Mesendoderm (in vitro differentiated cells): ENCODE results near the gene SRGAP2B.
"Not testable (repeated sequence)": the region's sequence is repeated elsewhere in the genome, so short reads cannot be mapped to it uniquely, and the experiment has no call there.

ENCODE experiments used
- DNase-seq: peaks from one replicate; pipeline ENCODE4 v3.0.0; 2013
- H2AK5ac ChIP-seq: 2 replicates; pipeline ENCODE4 v1.6.1; 2013; ENCODE audit warnings: low read length, inconsistent platforms
- H2BK120ac ChIP-seq: 2 replicates; pipeline ENCODE4 v1.6.1; 2013; ENCODE audit warnings: low read depth, mild to moderate bottlenecking, low read length, moderate library complexity, mixed read lengths
- H2BK15ac ChIP-seq: replicated peaks from 2 replicates; pipeline ENCODE4 v1.6.1; 2013; ENCODE audit warnings: low read depth, mild to moderate bottlenecking, moderate library complexity
- H2BK5ac ChIP-seq: 2 replicates; pipeline ENCODE4 v1.6.1; 2013; ENCODE audit warnings: low read length, inconsistent platforms
- H3K18ac ChIP-seq: 2 replicates; pipeline ENCODE4 v1.6.1; 2013; ENCODE audit warnings: mild to moderate bottlenecking, low read length, mixed read lengths
- H3K23ac ChIP-seq: one replicate; pipeline ENCODE4 v1.6.1; 2013; ENCODE audit warnings: low read length
- H3K27ac ChIP-seq: 2 replicates; pipeline ENCODE4 v1.5.1; 2013; ENCODE audit warnings: low read depth, mild to moderate bottlenecking, inconsistent platforms, low read length, moderate library complexity
- H3K27me3 ChIP-seq: 2 replicates; pipeline ENCODE4 v1.6.1; 2013; ENCODE audit warnings: low read length, control low read depth, mild to moderate bottlenecking, inconsistent platforms; ENCODE audit not compliant: insufficient read depth, poor library complexity
- H3K36me3 ChIP-seq: 2 replicates; pipeline ENCODE4 v1.6.1; 2013; ENCODE audit warnings: low read length, inconsistent platforms; ENCODE audit not compliant: control insufficient read depth, insufficient read depth
- H3K4ac ChIP-seq: one replicate; pipeline ENCODE4 v1.6.1; 2013; ENCODE audit warnings: low read depth, mild to moderate bottlenecking, low read length, moderate library complexity
- H3K4me1 ChIP-seq: 2 replicates; pipeline ENCODE4 v1.6.1; 2013; ENCODE audit warnings: low read depth, low read length, inconsistent platforms; ENCODE audit not compliant: control insufficient read depth
- H3K4me2 ChIP-seq: 2 replicates; pipeline ENCODE4 v1.6.1; 2013; ENCODE audit warnings: low read length
- H3K4me3 ChIP-seq: 2 replicates; pipeline ENCODE4 v1.5.1; 2013; ENCODE audit warnings: mild to moderate bottlenecking, low read length
- H3K56ac ChIP-seq: one replicate; pipeline ENCODE4 v1.6.1; 2013; ENCODE audit warnings: low read length
- H3K79me1 ChIP-seq: 2 replicates; pipeline ENCODE4 v1.6.1; 2013; ENCODE audit warnings: low read length, inconsistent platforms
- H3K79me2 ChIP-seq: 2 replicates; pipeline ENCODE4 v1.6.1; 2013; ENCODE audit warnings: mild to moderate bottlenecking, low read length; ENCODE audit not compliant: control insufficient read depth, insufficient read depth
- H3K9ac ChIP-seq: 2 replicates; pipeline ENCODE4 v1.6.1; 2013; ENCODE audit warnings: low read length, inconsistent platforms
- H4K5ac ChIP-seq: one replicate; pipeline ENCODE4 v1.6.1; 2013; ENCODE audit warnings: low read length
- H4K8ac ChIP-seq: one replicate; pipeline ENCODE4 v1.6.1; 2013; ENCODE audit warnings: low read depth, mild to moderate bottlenecking, control low read depth, low read length, moderate library complexity
- WGBS: extraction: QIAGEN DNeasy Blood & Tissue Kit; methylation state at CpG from one replicate; pipeline ENCODE4 v1.1.7; 2013; ENCODE audit warnings: low lambda C conversion rate, missing lambda C conversion rate; ENCODE audit not compliant: insufficient coverage; ENCODE audit errors: extremely low coverage; 5-methylcytosine and 5-hydroxymethylcytosine counted together

The SRGAP2B gene

GRCh38 chr1:144941710-144942109 lies 153.4 kb downstream of the SRGAP2B start:
- not testable (repeated sequence) for H3K23ac ChIP-seq, H3K56ac ChIP-seq, H3K9ac ChIP-seq, H3K27me3 ChIP-seq, H3K4ac ChIP-seq, H4K8ac ChIP-seq, H4K5ac ChIP-seq, H3K18ac ChIP-seq, DNase-seq, H3K36me3 ChIP-seq, H2BK5ac ChIP-seq, H2BK15ac ChIP-seq, H3K27ac ChIP-seq, H2BK120ac ChIP-seq, H3K4me1 ChIP-seq, H2AK5ac ChIP-seq, H3K79me2 ChIP-seq, H3K4me2 ChIP-seq, H3K79me1 ChIP-seq, H3K4me3 ChIP-seq
- no CpG with 5 or more reads among the region's 1 CpG for WGBS

GRCh38 chr1:144940054-144940453 lies 155.1 kb downstream of the SRGAP2B start:
- H4K8ac ChIP-seq, H3K27me3 ChIP-seq, H3K36me3 ChIP-seq, H2BK5ac ChIP-seq, H3K4ac ChIP-seq, H2AK5ac ChIP-seq, H3K9ac ChIP-seq, H3K18ac ChIP-seq, H2BK15ac ChIP-seq, H3K56ac ChIP-seq, H4K5ac ChIP-seq, H3K79me1 ChIP-seq, H3K27ac ChIP-seq, H3K4me2 ChIP-seq, H3K23ac ChIP-seq, H3K4me3 ChIP-seq, H3K79me2 ChIP-seq, H3K4me1 ChIP-seq, DNase-seq, H2BK120ac ChIP-seq: not testable (repeated sequence)
- WGBS: no CpG with 5 or more reads among the region's 2 CpGs

GRCh38 chr1:144938627-144939026 lies 156.5 kb downstream of the SRGAP2B start:
- H3K56ac ChIP-seq, H3K4me1 ChIP-seq, H3K4ac ChIP-seq, DNase-seq, H3K4me3 ChIP-seq, H3K23ac ChIP-seq, H3K18ac ChIP-seq, H4K8ac ChIP-seq, H3K27ac ChIP-seq, H3K79me2 ChIP-seq, H4K5ac ChIP-seq, H3K79me1 ChIP-seq, H2AK5ac ChIP-seq, H3K4me2 ChIP-seq, H2BK5ac ChIP-seq, H3K9ac ChIP-seq, H2BK15ac ChIP-seq, H3K36me3 ChIP-seq, H2BK120ac ChIP-seq, H3K27me3 ChIP-seq: not testable (repeated sequence)

GRCh38 chr1:144936186-144936732 lies 158.9 kb downstream of the SRGAP2B start:
- not testable (repeated sequence) for H3K27ac ChIP-seq, H3K79me1 ChIP-seq, H3K36me3 ChIP-seq, H4K8ac ChIP-seq, H2AK5ac ChIP-seq, H3K79me2 ChIP-seq, H3K23ac ChIP-seq, DNase-seq, H2BK120ac ChIP-seq, H3K18ac ChIP-seq, H2BK5ac ChIP-seq, H3K4ac ChIP-seq, H3K4me3 ChIP-seq, H4K5ac ChIP-seq, H3K56ac ChIP-seq, H3K9ac ChIP-seq, H3K4me1 ChIP-seq, H2BK15ac ChIP-seq, H3K27me3 ChIP-seq, H3K4me2 ChIP-seq
- WGBS: no CpG with 5 or more reads among the region's 4 CpGs

- H3K56ac ChIP-seq, H2BK5ac ChIP-seq, H3K4me3 ChIP-seq, H3K79me1 ChIP-seq, H2AK5ac ChIP-seq, H4K8ac ChIP-seq, H3K18ac ChIP-seq, H3K27me3 ChIP-seq, DNase-seq, H2BK15ac ChIP-seq, H3K36me3 ChIP-seq, H3K9ac ChIP-seq, H3K23ac ChIP-seq, H4K5ac ChIP-seq, H3K4me1 ChIP-seq, H3K79me2 ChIP-seq, H2BK120ac ChIP-seq, H3K27ac ChIP-seq, H3K4me2 ChIP-seq, H3K4ac ChIP-seq: not testable (repeated sequence)
- no CpG with 5 or more reads among the region's 3 CpGs for WGBS
These were observed 159.8 kb downstream of the SRGAP2B start for GRCh38 chr1:144935310-144935709.

- H2BK15ac ChIP-seq, H3K56ac ChIP-seq, H3K27ac ChIP-seq, H2BK120ac ChIP-seq, DNase-seq, H3K23ac ChIP-seq, H3K4me3 ChIP-seq, H3K4me1 ChIP-seq, H3K4ac ChIP-seq, H4K5ac ChIP-seq, H3K9ac ChIP-seq, H3K79me2 ChIP-seq, H3K18ac ChIP-seq, H3K79me1 ChIP-seq, H3K27me3 ChIP-seq, H3K4me2 ChIP-seq, H2BK5ac ChIP-seq, H3K36me3 ChIP-seq, H4K8ac ChIP-seq, H2AK5ac ChIP-seq: not testable (repeated sequence)
- no CpG with 5 or more reads among the region's 5 CpGs for WGBS
These were observed 162.1 kb downstream of the SRGAP2B start for GRCh38 chr1:144933014-144933413.
